Suprapubic skin (tissue), 4 donors: ENCODE data around the gene CHRNE. TPM values are rescaled to one million over a fixed set of nuclear protein-coding genes. Genes with fewer than 3 reads are reported as not detected.

ENCODE experiments used
- DNase-seq, 2 donors: peaks; one replicate each; pipeline ENCODE4 v3.0.0-alpha.2; 2019; ENCODE audit warnings: low spot score in 2 of 2
- H3K27ac ChIP-seq: fragments of 200-600 bp; sonication (generic); one replicate; pipeline ENCODE4 v1.5.1; 2019
- H3K27me3 ChIP-seq: fragments of 200-600 bp; sonication (generic); one replicate; pipeline ENCODE4 v1.5.1; 2019
- H3K36me3 ChIP-seq: fragments of 200-600 bp; sonication (generic); one replicate; pipeline ENCODE4 v1.5.1; 2019
- H3K4me1 ChIP-seq: fragments of 200-600 bp; sonication (generic); one replicate; pipeline ENCODE4 v1.5.1; 2019
- H3K4me3 ChIP-seq: fragments of 200-600 bp; sonication (generic); one replicate; pipeline ENCODE4 v1.5.1; 2019; ENCODE audit warnings: mild to moderate bottlenecking
- H3K9me3 ChIP-seq: fragments of 200-600 bp; sonication (generic); one replicate; pipeline ENCODE4 v1.5.1; 2019
- CTCF ChIP-seq, 2 donors: fragments of 200-600 bp in 1 of 2; fragments of 450-650 bp in 1 of 2; sonication (generic) in 1 of 2; IDR thresholded peaks; one replicate each; pipeline ENCODE4 v1.5.1; 2016 to 2019; ENCODE audit warnings: antibody characterized with exemption in 2 of 2, mild to moderate bottlenecking in 1 of 2, moderate library complexity in 1 of 2
- EP300 ChIP-seq: sonication (generic); formaldehyde crosslinking; IDR thresholded peaks from one replicate; pipeline ENCODE4 v1.6.1; 2017; ENCODE audit warnings: antibody characterized with exemption
- POLR2A ChIP-seq, 2 donors: fragments of 450-650 bp; IDR thresholded peaks; one replicate each; pipeline ENCODE4 v1.6.1; 2017; ENCODE audit warnings: antibody characterized with exemption in 2 of 2, mild to moderate bottlenecking in 2 of 2, moderate library complexity in 2 of 2
- POLR2AphosphoS5 ChIP-seq, 3 donors: sonication (generic); formaldehyde crosslinking; IDR thresholded peaks; one replicate each; pipeline ENCODE4 v1.6.1; 2017; ENCODE audit warnings: antibody characterized with exemption in 3 of 3
- WGBS: methylation state at CpG from one replicate; pipeline ENCODE4 v1.1.5; 2018; 5-methylcytosine and 5-hydroxymethylcytosine counted together
- total RNA-seq, 4 donors: library from RNA; depleted of rRNA; stranded (reverse); fragments of >200 nt; gene quantifications; one replicate each; pipeline ENCODE4 v1.1.0, GENCODE V29; 2016

The CHRNE gene
- total RNA-seq, 4 donors from 2014 or later: 1.7 to 6.0 (median 2.4) TPM

GRCh38 chr17:4856937-4857314 is 46.0 kb downstream of the CHRNE start:
- peaks cover 80% of the 10 kb centered on the region for H3K4me1 ChIP-seq
- H3K4me3 ChIP-seq: no peak overlapping the region
- 92% methylated on average over 7 of the region's 7 CpGs for WGBS
- no peaks in the 10 kb centered on the region for H3K27me3 ChIP-seq
- peaks cover 2% of the 10 kb centered on the region for H3K36me3 ChIP-seq
- DNase-seq: no peak
- H3K27ac ChIP-seq: peak overlapping the region; percentile 24
- TF ChIP-seq CTCF (IDR thresholded peaks at IDR 0.05) (no peak), EP300 (no peak), POLR2AphosphoS5 (IDR thresholded peaks at IDR 0.05) (no peak), POLR2A (IDR thresholded peaks at IDR 0.05) (no peak)
- no peaks in the 10 kb centered on the region for H3K9me3 ChIP-seq

GRCh38 chr17:4856271-4856936 is 46.5 kb downstream of the CHRNE start:
- Histone ChIP-seq H3K36me3 (peaks cover 2% of the 10 kb centered on the region), H3K4me1 (peaks cover 84% of the 10 kb centered on the region), H3K27ac (peak overlapping the region; percentile 24), H3K4me3 (no peak overlapping the region), H3K27me3 (no peaks in the 10 kb centered on the region), H3K9me3 (no peaks in the 10 kb centered on the region)
- no peak for DNase-seq
- WGBS: 63% methylated on average over 17 of the region's 17 CpGs
- no peak for TF ChIP-seq CTCF (IDR thresholded peaks at IDR 0.05)
- TF ChIP-seq POLR2A (IDR thresholded peaks at IDR 0.05): no peak
- TF ChIP-seq POLR2AphosphoS5 (IDR thresholded peaks at IDR 0.05): no peak
- no peak for TF ChIP-seq EP300

- H3K9me3 ChIP-seq: no peaks in the 10 kb centered on the region
- no peak for DNase-seq
- H3K4me1 ChIP-seq: peaks cover 85% of the 10 kb centered on the region
- no peaks in the 10 kb centered on the region for H3K27me3 ChIP-seq
- H3K4me3 ChIP-seq: no peak overlapping the region
- TF ChIP-seq POLR2AphosphoS5 (IDR thresholded peaks at IDR 0.05) (peak in 2 of 3 donors; percentile 50 to 81), EP300 (no peak)
- H3K36me3 ChIP-seq: no peaks in the 10 kb centered on the region
- H3K27ac ChIP-seq: peak overlapping the region; percentile 85
- 64% methylated on average over 5 of the region's 5 CpGs for WGBS
Observed at GRCh38 chr17:4854111-4854681, 48.7 kb downstream of the CHRNE start.

GRCh38 chr17:4853208-4853671 is 49.7 kb downstream of the CHRNE start:
- no peaks in the 10 kb centered on the region for H3K27me3 ChIP-seq
- no peaks in the 10 kb centered on the region for H3K36me3 ChIP-seq
- H3K9me3 ChIP-seq: no peaks in the 10 kb centered on the region
- peak overlapping the region; percentile 85 for H3K27ac ChIP-seq
- DNase-seq: no peak
- H3K4me3 ChIP-seq: no peak overlapping the region
- 32% methylated on average over 2 of the region's 2 CpGs for WGBS
- peaks cover 83% of the 10 kb centered on the region for H3K4me1 ChIP-seq
- TF ChIP-seq POLR2A (IDR thresholded peaks at IDR 0.05) (no peak), POLR2AphosphoS5 (IDR thresholded peaks at IDR 0.05) (no peak), EP300 (no peak), CTCF (IDR thresholded peaks at IDR 0.05) (no peak)

GRCh38 chr17:4852567-4853207 is 50.2 kb downstream of the CHRNE start:
- Histone ChIP-seq H3K4me1 (peaks cover 83% of the 10 kb centered on the region), H3K36me3 (no peaks in the 10 kb centered on the region), H3K9me3 (no peaks in the 10 kb centered on the region), H3K27ac (no peak overlapping the region), H3K27me3 (no peaks in the 10 kb centered on the region), H3K4me3 (no peak overlapping the region)
- TF ChIP-seq POLR2AphosphoS5 (IDR thresholded peaks at IDR 0.05): no peak
- TF ChIP-seq POLR2A (IDR thresholded peaks at IDR 0.05): no peak
- TF ChIP-seq CTCF (IDR thresholded peaks at IDR 0.05): no peak
- TF ChIP-seq EP300: no peak
- DNase-seq: no peak
